Caco-2 (cell line): ENCODE measurements around the gene USH2A. TPM values are rescaled to one million over a fixed set of nuclear protein-coding genes. Genes with fewer than 3 reads are reported as not detected.

Experiments
- BruUV-seq: library from RNA; stranded (reverse); fragments of 400-500 nt; replicated peaks from 2 replicates; lab custom pipeline; 2021; lab: Mats Ljungman, UMichigan
- CTCF ChIA-PET: fragments of 300-600 bp; sonication (Branson Sonifier 250); formaldehyde crosslinking; loops from one replicate; lab custom pipeline; 2022; ENCODE audit warnings: antibody characterized with exemption; lab: Charles Lee
- POLR2A ChIA-PET: fragments of 300-600 bp; sonication (Branson Sonifier 250); formaldehyde crosslinking; loops from one replicate; lab custom pipeline; 2022; ENCODE audit warnings: antibody characterized with exemption; lab: Charles Lee
- DNase-seq, 2 experiments: peaks; one replicate each; pipeline versions ENCODE4 v3.0.0 to v3.0.0-alpha.2; 2020 to 2022
- H3K27me3 ChIP-seq: replicated peaks from 2 replicates; pipeline ENCODE4 v1.6.0; 2011; ENCODE audit warnings: low read length; ENCODE audit not compliant: control insufficient read depth, insufficient read depth
- H3K36me3 ChIP-seq: 2 replicates; pipeline ENCODE4 v1.5.1; 2011; ENCODE audit warnings: low read length; ENCODE audit not compliant: control insufficient read depth, insufficient read depth
- H3K4me1 ChIP-seq: fragments of 250-450 bp; sonication (Bioruptor Pico); 2 replicates; pipeline ENCODE4 v1.5.1; 2020; ENCODE audit warnings: mild to moderate bottlenecking
- H3K4me3 ChIP-seq: 2 replicates; pipeline ENCODE4 v1.5.1; 2011; ENCODE audit warnings: low read depth, mild to moderate bottlenecking, control low read depth, low read length
- H3K9me3 ChIP-seq: fragments of 250-450 bp; sonication (Bioruptor Pico); 2 replicates; pipeline ENCODE4 v1.5.1; 2020; ENCODE audit warnings: mild to moderate bottlenecking, moderate library complexity
- H3K27ac Mint-ChIP-seq: one replicate; pipeline ENCODE4 v1.8.0; 2022; ENCODE audit warnings: mixed read lengths; ENCODE audit not compliant: unreplicated experiment
- H3K27me3 Mint-ChIP-seq: one replicate; pipeline ENCODE4 v1.8.0; 2022; ENCODE audit warnings: mixed read lengths; ENCODE audit not compliant: insufficient read depth, unreplicated experiment
- H3K36me3 Mint-ChIP-seq: one replicate; pipeline ENCODE4 v1.8.0; 2022; ENCODE audit warnings: mild to moderate bottlenecking, mixed read lengths; ENCODE audit not compliant: insufficient read depth, unreplicated experiment
- H3K4me1 Mint-ChIP-seq: one replicate; pipeline ENCODE4 v1.8.0; 2022; ENCODE audit warnings: low read depth, mixed read lengths; ENCODE audit not compliant: unreplicated experiment
- H3K4me3 Mint-ChIP-seq: one replicate; pipeline ENCODE4 v1.8.0; 2022; ENCODE audit warnings: mild to moderate bottlenecking, moderate library complexity, mixed read lengths; ENCODE audit not compliant: unreplicated experiment
- H3K9me3 Mint-ChIP-seq: one replicate; pipeline ENCODE4 v1.8.0; 2022; ENCODE audit warnings: mixed read lengths; ENCODE audit not compliant: unreplicated experiment
- CTCF ChIP-seq, 2 experiments: fragments of 200-600 bp in 1 of 2; IDR thresholded peaks; 1 replicate in 1 of 2; 2 replicates in 1 of 2; pipeline versions ENCODE4 v1.5.1 to v1.8.0; 2011 to 2022; ENCODE audit warnings: antibody characterized with exemption in 1 of 2, control low read depth in 1 of 2, inconsistent platforms in 1 of 2, low read depth in 1 of 2, low read length in 1 of 2, mild to moderate bottlenecking in 1 of 2, moderate library complexity in 1 of 2; ENCODE audit not compliant: insufficient read depth in 1 of 2, severe bottlenecking in 1 of 2, unreplicated experiment in 1 of 2
- intact Hi-C: fragments of 100-400 bp; cut with micrococcal nuclease; formaldehyde crosslinking; loops from one replicate; pipeline ENCODE4 v1.10.0; 2022; ENCODE audit not compliant: unreplicated experiment
- total RNA-seq: library from RNA; stranded (reverse); gene quantifications from 2 replicates; pipeline ENCODE4 v1.2.3, GENCODE V29; 2022

Gene USH2A
- total RNA-seq, 1 experiment from 2014 or later = 0.11 TPM

- H3K4me1 Mint-ChIP-seq = peaks cover 37% of the 10 kb centered on the region
- H3K9me3 Mint-ChIP-seq = no peaks in the 10 kb centered on the region
- Histone ChIP-seq H3K36me3 (no peaks in the 10 kb centered on the region), H3K4me1 (peaks cover 65% of the 10 kb centered on the region), H3K4me3 (no peak overlapping the region), H3K27me3 (no peaks in the 10 kb centered on the region), H3K9me3 (no peaks in the 10 kb centered on the region)
- no peak overlapping the region for H3K27ac Mint-ChIP-seq
- H3K4me3 Mint-ChIP-seq = no peak overlapping the region
- no peak for DNase-seq
- ChIA-PET CTCF (no interaction called here), POLR2A (no interaction called here)
- intact Hi-C loops = loop anchor here (5.0 kb wide), 1 partner anchor 109 kb away; no protein-coding TSS in a partner anchor
- H3K36me3 Mint-ChIP-seq = no peaks in the 10 kb centered on the region
- H3K27me3 Mint-ChIP-seq = no peaks in the 10 kb centered on the region
- no peak for TF ChIP-seq CTCF (IDR thresholded peaks at IDR 0.05; ENCODE audit: insufficient read depth in 1 of 2, low read depth in 1 of 2, low read length in 1 of 2, severe bottlenecking in 1 of 2, unreplicated experiment in 1 of 2)
- BruUV-seq = no TSS peak
Observed at GRCh38 chr1:216456682-216457081, 33.4 kb upstream of the USH2A start.

- Mint-ChIP-seq H3K27ac (no peak overlapping the region), H3K36me3 (no peaks in the 10 kb centered on the region), H3K4me3 (no peak overlapping the region), H3K9me3 (peaks cover 11% of the 10 kb centered on the region), H3K27me3 (no peaks in the 10 kb centered on the region), H3K4me1 (peaks cover 18% of the 10 kb centered on the region)
- H3K9me3 ChIP-seq = no peaks in the 10 kb centered on the region
- ChIA-PET CTCF (no interaction called here), POLR2A (no interaction called here)
- no TSS peak for BruUV-seq
- no peaks in the 10 kb centered on the region for H3K36me3 ChIP-seq
- no peak for DNase-seq
- peaks cover 39% of the 10 kb centered on the region for H3K4me1 ChIP-seq
- intact Hi-C loops = no loop called here
- TF ChIP-seq CTCF (IDR thresholded peaks at IDR 0.05; ENCODE audit: insufficient read depth in 1 of 2, low read depth in 1 of 2, low read length in 1 of 2, severe bottlenecking in 1 of 2, unreplicated experiment in 1 of 2) = no peak
- H3K27me3 ChIP-seq = no peaks in the 10 kb centered on the region
- H3K4me3 ChIP-seq = no peak overlapping the region
Observed at GRCh38 chr1:216453777-216454176, 30.5 kb upstream of the USH2A start.

DNA sequence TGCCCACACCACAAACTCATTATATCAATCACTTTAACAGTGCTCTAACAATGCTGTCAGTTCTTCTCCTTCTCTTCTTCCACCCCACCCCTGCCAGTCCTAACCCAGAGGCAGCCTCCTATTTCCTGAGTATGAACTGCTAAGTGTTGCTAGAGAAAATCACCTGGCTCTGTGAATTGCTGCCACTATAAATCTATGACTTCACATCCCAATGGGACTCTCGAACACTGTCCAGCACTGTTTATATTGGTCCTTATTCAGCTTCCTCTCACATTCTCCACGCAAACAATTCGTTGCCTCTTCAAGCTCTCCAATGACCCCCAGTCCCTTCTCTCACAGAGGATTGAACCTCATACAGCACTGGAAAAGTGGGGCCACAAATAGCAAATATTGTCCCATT is 27.0 kb upstream of the USH2A start:
- intact Hi-C loops = no loop called here
- Mint-ChIP-seq H3K9me3 (peaks cover 22% of the 10 kb centered on the region), H3K4me1 (peaks cover 32% of the 10 kb centered on the region), H3K27ac (no peak overlapping the region), H3K4me3 (no peak overlapping the region), H3K36me3 (no peaks in the 10 kb centered on the region), H3K27me3 (no peaks in the 10 kb centered on the region)
- H3K36me3 ChIP-seq = no peaks in the 10 kb centered on the region
- no peak for DNase-seq
- H3K4me1 ChIP-seq = peaks cover 27% of the 10 kb centered on the region
- TF ChIP-seq CTCF (IDR thresholded peaks at IDR 0.05; ENCODE audit: insufficient read depth in 1 of 2, low read depth in 1 of 2, low read length in 1 of 2, severe bottlenecking in 1 of 2, unreplicated experiment in 1 of 2) = no peak
- BruUV-seq = no TSS peak
- H3K9me3 ChIP-seq = no peaks in the 10 kb centered on the region
- POLR2A ChIA-PET = no interaction called here
- CTCF ChIA-PET = no interaction called here
- no peaks in the 10 kb centered on the region for H3K27me3 ChIP-seq
- H3K4me3 ChIP-seq = no peak overlapping the region
